ENCODE data around the gene TRUB1.
A peak's percentile ranks its signal among the peaks of the same experiment; 100 is the strongest.
"Not testable (repeated sequence)": the region's sequence is repeated elsewhere in the genome, so short reads cannot be mapped to it uniquely, and the experiment has no call there.

The TRUB1 gene

GRCh38 chr10:114937962-114938855 lies at the start of gene TRUB1:
Gene TRUB1 (plus strand): TSS chr10:114938195. CDS start chr10:114938254, 59 bp downstream.
- Histone ChIP-seq H3K9ac (ENCODE audit: low read depth, low read length) (peak within 1 kb of the TSS; percentile 98), H3K36me3 (ENCODE audit: insufficient read depth, low read length) (peaks cover 9% of the 10 kb centered on the region), H3K9me3 (ENCODE audit: control insufficient read depth, insufficient read depth, low read length) (no peaks in the 10 kb centered on the region), H3K4me1 (ENCODE audit: insufficient read depth, low read length) (peaks cover 3% of the 10 kb centered on the region; the same call in 1 of the 2 replicates)

- Histone ChIP-seq H3K36me3 (ENCODE audit: insufficient read depth, low read length) (no peaks in the 10 kb centered on the region), H3K4me1 (ENCODE audit: insufficient read depth, low read length) (peaks cover 5% of the 10 kb centered on the region; the same call in 1 of the 2 replicates), H3K9ac (ENCODE audit: low read depth, low read length) (no peak overlapping the region), H3K9me3 (ENCODE audit: control insufficient read depth, insufficient read depth, low read length) (no peaks in the 10 kb centered on the region)
These were observed 44.7 kb upstream of the TRUB1 start for GRCh38 chr10:114893251-114893650.

- H3K9me3 ChIP-seq (ENCODE audit: control insufficient read depth, insufficient read depth, low read length): no peaks in the 10 kb centered on the region
- H3K4me1 ChIP-seq (ENCODE audit: insufficient read depth, low read length): peaks cover 5% of the 10 kb centered on the region; the same call in 1 of the 2 replicates
- no peak overlapping the region for H3K9ac ChIP-seq (ENCODE audit: low read depth, low read length)
- H3K36me3 ChIP-seq (ENCODE audit: insufficient read depth, low read length): no peaks in the 10 kb centered on the region
These were observed 43.1 kb upstream of the TRUB1 start for GRCh38 chr10:114894911-114895310.

- not testable (repeated sequence) for H3K9me3 ChIP-seq (ENCODE audit: control insufficient read depth, insufficient read depth, low read length); H3K4me1 ChIP-seq (ENCODE audit: insufficient read depth, low read length); H3K36me3 ChIP-seq (ENCODE audit: insufficient read depth, low read length); H3K9ac ChIP-seq (ENCODE audit: low read depth, low read length)
These were observed 41.0 kb upstream of the TRUB1 start for GRCh38 chr10:114897011-114897410.

- Histone ChIP-seq H3K36me3 (ENCODE audit: insufficient read depth, low read length) (no peaks in the 10 kb centered on the region), H3K9ac (ENCODE audit: low read depth, low read length) (no peak overlapping the region), H3K9me3 (ENCODE audit: control insufficient read depth, insufficient read depth, low read length) (no peaks in the 10 kb centered on the region), H3K4me1 (ENCODE audit: insufficient read depth, low read length) (peaks cover 5% of the 10 kb centered on the region; the same call in 1 of the 2 replicates)
These were observed 40.4 kb upstream of the TRUB1 start for GRCh38 chr10:114897593-114897992.

GRCh38 chr10:114899982-114900381 lies 38.0 kb upstream of the TRUB1 start:
- Histone ChIP-seq H3K9ac (ENCODE audit: low read depth, low read length) (no peak overlapping the region), H3K36me3 (ENCODE audit: insufficient read depth, low read length) (no peaks in the 10 kb centered on the region), H3K9me3 (ENCODE audit: control insufficient read depth, insufficient read depth, low read length) (no peaks in the 10 kb centered on the region), H3K4me1 (ENCODE audit: insufficient read depth, low read length) (peaks cover 5% of the 10 kb centered on the region; the same call in 1 of the 2 replicates)

- Histone ChIP-seq H3K36me3 (ENCODE audit: insufficient read depth, low read length) (no peaks in the 10 kb centered on the region), H3K4me1 (ENCODE audit: insufficient read depth, low read length) (peaks cover 5% of the 10 kb centered on the region; the same call in 1 of the 2 replicates), H3K9ac (ENCODE audit: low read depth, low read length) (no peak overlapping the region), H3K9me3 (ENCODE audit: control insufficient read depth, insufficient read depth, low read length) (no peaks in the 10 kb centered on the region)
These were observed 37.3 kb upstream of the TRUB1 start for GRCh38 chr10:114900658-114901057.

GRCh38 chr10:114902151-114902550 lies 35.8 kb upstream of the TRUB1 start:
- H3K36me3 ChIP-seq (ENCODE audit: insufficient read depth, low read length): no peaks in the 10 kb centered on the region

GRCh38 chr10:114905450-114905849 lies 32.5 kb upstream of the TRUB1 start:
- Histone ChIP-seq H3K4me1 (ENCODE audit: insufficient read depth, low read length) (no peaks in the 10 kb centered on the region), H3K9me3 (ENCODE audit: control insufficient read depth, insufficient read depth, low read length) (no peaks in the 10 kb centered on the region), H3K36me3 (ENCODE audit: insufficient read depth, low read length) (no peaks in the 10 kb centered on the region), H3K9ac (ENCODE audit: low read depth, low read length) (no peak overlapping the region)

More at GRCh38 chr10:114902151-114902550, 35.8 kb upstream of the TRUB1 start:
- no peak overlapping the region for H3K9ac ChIP-seq (ENCODE audit: low read depth, low read length)
- H3K9me3 ChIP-seq (ENCODE audit: control insufficient read depth, insufficient read depth, low read length): no peaks in the 10 kb centered on the region
- H3K4me1 ChIP-seq (ENCODE audit: insufficient read depth, low read length): no peaks in the 10 kb centered on the region

- Histone ChIP-seq H3K4me1 (ENCODE audit: insufficient read depth, low read length) (no peaks in the 10 kb centered on the region), H3K9me3 (ENCODE audit: control insufficient read depth, insufficient read depth, low read length) (no peaks in the 10 kb centered on the region), H3K36me3 (ENCODE audit: insufficient read depth, low read length) (no peaks in the 10 kb centered on the region), H3K9ac (ENCODE audit: low read depth, low read length) (no peak overlapping the region)
These were observed 31.0 kb upstream of the TRUB1 start for GRCh38 chr10:114906981-114907380.

GRCh38 chr10:114908896-114909295 lies 29.1 kb upstream of the TRUB1 start:
- Histone ChIP-seq H3K36me3 (ENCODE audit: insufficient read depth, low read length) (no peaks in the 10 kb centered on the region), H3K4me1 (ENCODE audit: insufficient read depth, low read length) (no peaks in the 10 kb centered on the region), H3K9me3 (ENCODE audit: control insufficient read depth, insufficient read depth, low read length) (no peaks in the 10 kb centered on the region), H3K9ac (ENCODE audit: low read depth, low read length) (no peak overlapping the region)

GRCh38 chr10:114911052-114911711 lies 26.8 kb upstream of the TRUB1 start:
- no peaks in the 10 kb centered on the region for H3K36me3 ChIP-seq (ENCODE audit: insufficient read depth, low read length)
- H3K4me1 ChIP-seq (ENCODE audit: insufficient read depth, low read length): no peaks in the 10 kb centered on the region
- H3K9me3 ChIP-seq (ENCODE audit: control insufficient read depth, insufficient read depth, low read length): no peaks in the 10 kb centered on the region
- H3K9ac ChIP-seq (ENCODE audit: low read depth, low read length): no peak overlapping the region

- H3K36me3 ChIP-seq (ENCODE audit: insufficient read depth, low read length): no peaks in the 10 kb centered on the region
- H3K4me1 ChIP-seq (ENCODE audit: insufficient read depth, low read length): no peaks in the 10 kb centered on the region
- no peak overlapping the region for H3K9ac ChIP-seq (ENCODE audit: low read depth, low read length)
- no peaks in the 10 kb centered on the region for H3K9me3 ChIP-seq (ENCODE audit: control insufficient read depth, insufficient read depth, low read length)
These were observed 26.1 kb upstream of the TRUB1 start for GRCh38 chr10:114911801-114912469.

- Histone ChIP-seq H3K9ac (ENCODE audit: low read depth, low read length) (no peak overlapping the region), H3K9me3 (ENCODE audit: control insufficient read depth, insufficient read depth, low read length) (no peaks in the 10 kb centered on the region), H3K36me3 (ENCODE audit: insufficient read depth, low read length) (no peaks in the 10 kb centered on the region), H3K4me1 (ENCODE audit: insufficient read depth, low read length) (peaks cover 4% of the 10 kb centered on the region; the same call in 1 of the 2 replicates)
These were observed 25.5 kb upstream of the TRUB1 start for GRCh38 chr10:114912470-114912859.

Data from ES-I3 (cell line).